Right cardiac atrium (tissue), 5 donors: ENCODE measurements around the gene TINAG. TPM values are rescaled to one million over a fixed set of nuclear protein-coding genes. Genes with fewer than 3 reads are reported as not detected.

Experiments
- ATAC-seq, 2 donors: fragments of 200-7000 bp; cut with Tn5 transposase; one replicate each; pipeline versions ENCODE4 v1.8.0 to v1.9.1; 2020; ENCODE audit warnings: moderate library complexity in 2 of 2, mild to moderate bottlenecking in 1 of 2
- DNase-seq, 3 donors: peaks; one replicate each; pipeline ENCODE4 v3.0.0-alpha.2; 2020
- H3K27ac ChIP-seq: one replicate; pipeline ENCODE4 v1.5.1; 2013; ENCODE audit warnings: mild to moderate bottlenecking, low read length, control low read depth, moderate library complexity
- H3K27me3 ChIP-seq: one replicate; pipeline ENCODE4 v1.6.1; 2013; ENCODE audit not compliant: control insufficient read depth, insufficient read depth
- H3K4me1 ChIP-seq: one replicate; pipeline ENCODE4 v1.6.1; 2013; ENCODE audit warnings: low read length; ENCODE audit not compliant: control insufficient read depth, insufficient read depth
- H3K4me3 ChIP-seq: one replicate; pipeline ENCODE4 v1.5.1; 2013; ENCODE audit warnings: low read length, control low read depth
- H3K9me3 ChIP-seq: one replicate; pipeline ENCODE4 v1.6.1; 2013; ENCODE audit warnings: low read length; ENCODE audit not compliant: control insufficient read depth
- WGBS: extraction: QIAGEN DNeasy Blood & Tissue Kit; methylation state at CpG from one replicate; pipeline ENCODE4 v1.1.7; 2013; 5-methylcytosine and 5-hydroxymethylcytosine counted together
- intact Hi-C, 4 donors: fragments of 100-400 bp; cut with DNase I; formaldehyde crosslinking; loops; one replicate each; pipeline versions ENCODE4 v1.11.0 to v1.14.0; 2022 to 2023
- polyA plus RNA-seq: library from polyadenylated mRNA; stranded (reverse); fragments of 200-250 nt; gene quantifications from one replicate; pipeline ENCODE4 v1.2.3, GENCODE V29; 2013
- total RNA-seq, 4 donors: library from RNA; stranded (reverse); fragmentation: NEBNext Ultra II Directional; extraction: Animal tissue kit (Norgen Biotek cat#: 25700); gene quantifications; one replicate each; pipeline ENCODE4 v1.2.1, GENCODE V29; 2021
- donor health status: healthy with polysubstance abuse.
- donor health status: DM: no; HTN: yes; CAD: no.
- donor health status: DM: no; HTN: no; CAD: no.
- donor health status: DM: no; HTN: yes; CAD: no; lungs with severe emphysema.
- donor health status: DM: yes; HTN: yes; CAD: no.

TINAG gene
- total and polyA plus RNA-seq, 5 donors: 0.09 to 0.76 (median 0.29) TPM

- intact Hi-C loops: no loop called here
- no peak for DNase-seq
Observed at GRCh38 chr6:54428431-54428830, 120.2 kb downstream of the TINAG start.

DNA sequence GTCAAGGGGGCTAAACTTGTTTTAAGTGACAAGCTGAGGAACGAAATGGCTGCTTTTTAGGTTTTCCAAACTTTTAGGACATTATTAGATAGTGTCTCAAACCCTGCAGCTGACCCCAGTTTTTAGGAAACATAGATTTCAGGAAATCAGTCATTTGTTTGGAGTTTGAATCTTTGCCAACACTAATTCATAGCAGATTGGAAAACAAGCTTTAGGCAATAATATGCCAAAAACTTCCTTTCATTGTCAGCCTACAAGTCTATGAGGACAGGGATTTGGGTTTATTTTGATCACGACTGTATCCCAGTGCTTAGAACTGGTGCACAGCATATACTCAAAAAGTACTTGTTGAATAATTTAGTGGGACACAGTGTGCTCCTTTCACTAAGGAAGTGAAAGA is 123.2 kb downstream of the TINAG start:
- no peak for ATAC-seq
- H3K4me1 ChIP-seq: no peaks in the 10 kb centered on the region
- H3K4me3 ChIP-seq: no peak overlapping the region
- no peak for DNase-seq
- 32% methylated on average over 2 of the region's 2 CpGs for WGBS
- no peaks in the 10 kb centered on the region for H3K27me3 ChIP-seq
- H3K27ac ChIP-seq: no peak overlapping the region
- H3K9me3 ChIP-seq: no peaks in the 10 kb centered on the region
- intact Hi-C loops: no loop called here

More at GRCh38 chr6:54428431-54428830, 120.2 kb downstream of the TINAG start:
- Histone ChIP-seq H3K27me3 (no peaks in the 10 kb centered on the region), H3K4me3 (no peak overlapping the region), H3K4me1 (no peaks in the 10 kb centered on the region), H3K9me3 (no peaks in the 10 kb centered on the region), H3K27ac (no peak overlapping the region)
- ATAC-seq: no peak
- WGBS: 80% methylated on average over 1 of the region's 1 CpG

Other genes with a start within 250 kb of the TINAG start
- 100 to 1,000 TPM; 255 to 336 (median 302) TPM for gene MLIP, start 197.0 kb upstream of the TINAG start, total RNA-seq
- 154 TPM for gene MLIP, start 197.0 kb upstream of the TINAG start, polyA plus RNA-seq